Measurements from ENCODE around the gene PRDX3.

Gene PRDX3

GRCh38 chr10:119210633-119211032 is 32.0 kb upstream of the PRDX3 start:
- DNase-seq (ENCODE audit: low spot score), result no peak
- TF ChIP-seq, protein P1, sequence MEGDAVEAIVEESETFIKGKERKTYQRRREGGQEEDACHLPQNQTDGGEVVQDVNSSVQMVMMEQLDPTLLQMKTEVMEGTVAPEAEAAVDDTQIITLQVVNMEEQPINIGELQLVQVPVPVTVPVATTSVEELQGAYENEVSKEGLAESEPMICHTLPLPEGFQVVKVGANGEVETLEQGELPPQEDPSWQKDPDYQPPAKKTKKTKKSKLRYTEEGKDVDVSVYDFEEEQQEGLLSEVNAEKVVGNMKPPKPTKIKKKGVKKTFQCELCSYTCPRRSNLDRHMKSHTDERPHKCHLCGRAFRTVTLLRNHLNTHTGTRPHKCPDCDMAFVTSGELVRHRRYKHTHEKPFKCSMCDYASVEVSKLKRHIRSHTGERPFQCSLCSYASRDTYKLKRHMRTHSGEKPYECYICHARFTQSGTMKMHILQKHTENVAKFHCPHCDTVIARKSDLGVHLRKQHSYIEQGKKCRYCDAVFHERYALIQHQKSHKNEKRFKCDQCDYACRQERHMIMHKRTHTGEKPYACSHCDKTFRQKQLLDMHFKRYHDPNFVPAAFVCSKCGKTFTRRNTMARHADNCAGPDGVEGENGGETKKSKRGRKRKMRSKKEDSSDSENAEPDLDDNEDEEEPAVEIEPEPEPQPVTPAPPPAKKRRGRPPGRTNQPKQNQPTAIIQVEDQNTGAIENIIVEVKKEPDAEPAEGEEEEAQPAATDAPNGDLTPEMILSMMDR (IDR thresholded peaks at IDR 0.05; ENCODE audit: extremely low read depth, missing control alignments), result no peak

- no peak for DNase-seq (ENCODE audit: low spot score)
- TF ChIP-seq, protein P1 (IDR thresholded peaks at IDR 0.05; ENCODE audit: extremely low read depth, missing control alignments), result no peak
These were observed 31.2 kb upstream of the PRDX3 start for GRCh38 chr10:119209736-119210355.

DNA sequence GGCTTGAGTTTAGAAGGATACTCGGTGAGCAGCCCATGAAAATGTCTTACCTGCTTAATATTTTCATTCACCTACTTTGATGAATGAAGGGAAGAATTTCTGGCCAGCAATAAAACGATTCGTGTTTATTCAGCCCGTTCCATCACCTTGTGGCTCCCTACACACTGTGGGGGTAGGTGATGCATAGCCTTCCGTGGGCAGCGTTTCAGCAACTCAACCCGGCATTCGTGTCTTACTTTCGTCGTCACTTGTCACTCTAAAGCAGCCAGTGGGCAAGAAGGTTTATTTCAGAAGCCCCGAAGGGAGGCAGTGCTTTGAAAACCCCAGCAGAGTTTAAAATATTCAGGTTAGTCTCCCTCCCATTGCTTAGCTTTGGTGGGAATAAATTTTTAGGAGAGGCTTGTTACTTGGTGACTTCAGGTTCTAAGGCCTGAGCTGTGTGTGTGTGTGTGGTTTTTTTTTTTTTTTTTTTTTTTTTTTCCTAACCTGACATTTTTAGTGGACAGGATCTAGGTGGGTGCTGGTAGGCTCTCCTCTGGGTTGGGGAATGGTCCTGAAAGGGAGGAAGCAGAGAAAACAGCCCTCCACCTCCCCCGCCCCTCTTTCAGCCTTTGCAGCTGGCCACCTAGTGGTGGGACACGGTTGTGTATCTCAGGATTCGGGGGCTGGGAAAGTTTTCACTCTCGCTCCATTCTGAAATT is 30.6 kb upstream of the PRDX3 start:
- TF ChIP-seq, protein P1 (IDR thresholded peaks at IDR 0.05; ENCODE audit: extremely low read depth, missing control alignments), result peak; percentile 88
- peak; percentile 60 for DNase-seq (ENCODE audit: low spot score)

DNA sequence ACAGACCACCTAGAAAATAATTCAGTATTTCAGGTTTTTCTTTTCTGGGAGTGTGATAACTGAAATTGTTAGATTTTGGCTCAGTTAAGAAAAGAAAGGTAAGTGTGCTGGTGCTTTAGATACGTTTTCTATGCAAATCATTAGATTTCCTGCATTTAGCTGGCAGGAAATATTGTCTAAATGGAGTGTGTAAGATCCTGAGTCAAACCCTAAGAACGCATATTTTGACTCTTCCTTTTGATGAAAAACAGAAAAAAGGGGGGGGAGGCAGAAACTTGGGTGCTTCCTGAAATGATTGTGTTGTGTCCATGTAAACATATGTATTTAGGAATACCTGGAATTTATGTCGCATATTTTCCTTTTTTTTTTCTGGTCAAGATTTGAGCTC is 29.9 kb upstream of the PRDX3 start:
- DNase-seq (ENCODE audit: low spot score), result peak; percentile 25
- TF ChIP-seq, protein P1 (IDR thresholded peaks at IDR 0.05; ENCODE audit: extremely low read depth, missing control alignments), result no peak

- TF ChIP-seq, protein P1 (IDR thresholded peaks at IDR 0.05; ENCODE audit: extremely low read depth, missing control alignments), result no peak
- peak; percentile 21 for DNase-seq (ENCODE audit: low spot score)
These were observed 29.3 kb upstream of the PRDX3 start for GRCh38 chr10:119207713-119208552.

DNA sequence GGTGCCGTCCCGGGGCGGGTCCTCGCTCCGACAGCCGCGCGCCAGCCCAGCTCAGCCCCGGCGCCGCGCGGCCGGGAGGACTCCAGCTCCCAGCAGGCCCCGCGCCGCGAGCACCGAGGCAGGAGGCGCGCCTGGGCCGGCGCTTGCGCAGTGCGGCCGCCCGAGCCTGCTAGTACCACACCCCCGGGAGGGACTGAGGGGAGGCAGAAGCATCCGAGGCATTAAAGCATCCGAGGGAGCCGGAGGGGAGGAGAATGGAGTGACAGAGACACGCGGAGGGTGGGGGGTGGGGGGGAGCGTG is 28.7 kb upstream of the PRDX3 start, which contains the start of gene GRK5:
Gene GRK5 (plus strand): TSS at position 206 of the 301 bp plus-strand sequence. CDS start 347 bp downstream, outside the sequence.
- peak; percentile 99 for DNase-seq (ENCODE audit: low spot score)
- TF ChIP-seq, protein P1 (IDR thresholded peaks at IDR 0.05; ENCODE audit: extremely low read depth, missing control alignments), result no peak
